ENCODE results near the gene SLC4A3.

SLC4A3 gene, protein sequence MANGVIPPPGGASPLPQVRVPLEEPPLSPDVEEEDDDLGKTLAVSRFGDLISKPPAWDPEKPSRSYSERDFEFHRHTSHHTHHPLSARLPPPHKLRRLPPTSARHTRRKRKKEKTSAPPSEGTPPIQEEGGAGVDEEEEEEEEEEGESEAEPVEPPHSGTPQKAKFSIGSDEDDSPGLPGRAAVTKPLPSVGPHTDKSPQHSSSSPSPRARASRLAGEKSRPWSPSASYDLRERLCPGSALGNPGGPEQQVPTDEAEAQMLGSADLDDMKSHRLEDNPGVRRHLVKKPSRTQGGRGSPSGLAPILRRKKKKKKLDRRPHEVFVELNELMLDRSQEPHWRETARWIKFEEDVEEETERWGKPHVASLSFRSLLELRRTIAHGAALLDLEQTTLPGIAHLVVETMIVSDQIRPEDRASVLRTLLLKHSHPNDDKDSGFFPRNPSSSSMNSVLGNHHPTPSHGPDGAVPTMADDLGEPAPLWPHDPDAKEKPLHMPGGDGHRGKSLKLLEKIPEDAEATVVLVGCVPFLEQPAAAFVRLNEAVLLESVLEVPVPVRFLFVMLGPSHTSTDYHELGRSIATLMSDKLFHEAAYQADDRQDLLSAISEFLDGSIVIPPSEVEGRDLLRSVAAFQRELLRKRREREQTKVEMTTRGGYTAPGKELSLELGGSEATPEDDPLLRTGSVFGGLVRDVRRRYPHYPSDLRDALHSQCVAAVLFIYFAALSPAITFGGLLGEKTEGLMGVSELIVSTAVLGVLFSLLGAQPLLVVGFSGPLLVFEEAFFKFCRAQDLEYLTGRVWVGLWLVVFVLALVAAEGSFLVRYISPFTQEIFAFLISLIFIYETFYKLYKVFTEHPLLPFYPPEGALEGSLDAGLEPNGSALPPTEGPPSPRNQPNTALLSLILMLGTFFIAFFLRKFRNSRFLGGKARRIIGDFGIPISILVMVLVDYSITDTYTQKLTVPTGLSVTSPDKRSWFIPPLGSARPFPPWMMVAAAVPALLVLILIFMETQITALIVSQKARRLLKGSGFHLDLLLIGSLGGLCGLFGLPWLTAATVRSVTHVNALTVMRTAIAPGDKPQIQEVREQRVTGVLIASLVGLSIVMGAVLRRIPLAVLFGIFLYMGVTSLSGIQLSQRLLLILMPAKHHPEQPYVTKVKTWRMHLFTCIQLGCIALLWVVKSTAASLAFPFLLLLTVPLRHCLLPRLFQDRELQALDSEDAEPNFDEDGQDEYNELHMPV

GRCh38 chr2:219627103-219628100 is at the start of gene SLC4A3:
SLC4A3 (plus strand) TSS chr2:219627630; CDS start chr2:219627993, 363 bp downstream.
- Mint-ChIP-seq H3K9me3 (no peaks in the 10 kb centered on the region), H3K27ac (no peak within 1 kb of the TSS), H3K36me3 (ENCODE audit: low read depth) (no peaks in the 10 kb centered on the region), H3K27me3 (ENCODE audit: low read depth, poor library complexity) (peaks cover 53% of the 10 kb centered on the region), H3K4me1 (peaks cover 33% of the 10 kb centered on the region), H3K4me3 (peak within 1 kb of the TSS; percentile 82)
- DNase-seq, result peak; percentile 66
- no peak for TF ChIP-seq CTCF (IDR thresholded peaks at IDR 0.05)

DNA sequence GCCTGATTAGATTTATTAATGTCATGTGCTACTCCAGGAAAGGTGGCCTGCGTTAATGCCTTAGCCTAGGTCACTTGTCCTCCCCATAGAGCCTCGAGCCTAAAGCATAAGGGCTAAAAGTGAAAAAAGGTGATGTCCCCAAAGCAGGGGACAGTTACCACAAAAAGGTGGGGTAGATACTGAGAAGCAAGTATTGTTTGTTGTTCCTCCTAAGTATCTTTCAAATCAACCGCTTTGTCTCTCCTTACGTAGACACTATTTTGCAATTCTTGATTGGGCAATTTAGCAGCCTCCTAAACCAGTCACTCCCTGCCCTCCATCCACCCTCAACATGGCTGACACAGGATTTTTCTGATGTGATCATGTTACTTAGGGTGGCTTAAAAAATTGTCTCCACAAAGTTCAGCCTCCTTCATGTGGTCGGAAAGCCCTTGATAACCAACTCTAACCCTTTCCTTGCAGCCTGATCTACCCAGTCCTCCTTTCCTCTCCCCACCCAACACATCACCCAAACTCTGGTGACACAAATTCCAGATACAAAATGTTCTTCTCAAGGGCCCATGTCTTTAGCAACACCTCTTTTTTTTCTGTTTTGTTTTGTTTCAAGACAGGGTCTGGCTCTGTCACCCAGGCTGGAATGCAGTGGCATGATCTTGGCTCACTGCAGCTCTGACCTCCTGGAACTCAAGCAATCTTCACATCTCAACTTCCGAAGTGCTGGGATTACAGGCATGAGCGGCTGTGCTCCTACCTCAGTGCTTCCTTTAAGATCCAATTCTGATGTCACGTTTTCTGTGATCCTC is 48.4 kb upstream of the SLC4A3 start:
- peaks cover 51% of the 10 kb centered on the region for H3K4me1 Mint-ChIP-seq
- H3K27me3 Mint-ChIP-seq (ENCODE audit: low read depth, poor library complexity), result peaks cover 26% of the 10 kb centered on the region
- DNase-seq, result no peak
- no peaks in the 10 kb centered on the region for H3K9me3 Mint-ChIP-seq
- peak overlapping the region; percentile 3 for H3K27ac Mint-ChIP-seq
- H3K36me3 Mint-ChIP-seq (ENCODE audit: low read depth), result no peaks in the 10 kb centered on the region
- peak overlapping the region; percentile 51 for H3K4me3 Mint-ChIP-seq
- no peak for TF ChIP-seq CTCF (IDR thresholded peaks at IDR 0.05)

DNA sequence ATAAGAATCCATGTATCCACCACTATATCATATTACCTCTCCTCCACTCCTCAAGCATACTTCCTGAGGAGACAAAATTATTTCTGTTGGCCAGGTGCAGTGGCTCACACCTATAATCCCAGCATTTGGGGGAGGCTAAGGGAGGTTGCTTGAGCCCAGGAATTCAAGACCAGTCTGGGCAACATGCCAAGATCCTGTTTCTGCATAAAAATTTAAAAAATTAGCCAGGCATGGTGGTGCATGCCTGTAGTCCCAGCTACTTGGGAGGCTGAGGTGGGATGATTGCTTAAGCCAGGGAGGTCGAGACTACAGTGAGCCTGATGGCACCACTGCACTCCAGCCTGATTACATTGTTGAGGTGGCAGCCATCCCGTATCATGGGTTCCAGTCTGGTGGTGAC is 46.1 kb upstream of the SLC4A3 start:
- peaks cover 41% of the 10 kb centered on the region for H3K27me3 Mint-ChIP-seq (ENCODE audit: low read depth, poor library complexity)
- no peaks in the 10 kb centered on the region for H3K36me3 Mint-ChIP-seq (ENCODE audit: low read depth)
- TF ChIP-seq CTCF (IDR thresholded peaks at IDR 0.05), result no peak
- no peak for DNase-seq
- H3K4me1 Mint-ChIP-seq, result peaks cover 37% of the 10 kb centered on the region
- no peak overlapping the region for H3K27ac Mint-ChIP-seq
- no peak overlapping the region for H3K4me3 Mint-ChIP-seq
- no peaks in the 10 kb centered on the region for H3K9me3 Mint-ChIP-seq

DNA sequence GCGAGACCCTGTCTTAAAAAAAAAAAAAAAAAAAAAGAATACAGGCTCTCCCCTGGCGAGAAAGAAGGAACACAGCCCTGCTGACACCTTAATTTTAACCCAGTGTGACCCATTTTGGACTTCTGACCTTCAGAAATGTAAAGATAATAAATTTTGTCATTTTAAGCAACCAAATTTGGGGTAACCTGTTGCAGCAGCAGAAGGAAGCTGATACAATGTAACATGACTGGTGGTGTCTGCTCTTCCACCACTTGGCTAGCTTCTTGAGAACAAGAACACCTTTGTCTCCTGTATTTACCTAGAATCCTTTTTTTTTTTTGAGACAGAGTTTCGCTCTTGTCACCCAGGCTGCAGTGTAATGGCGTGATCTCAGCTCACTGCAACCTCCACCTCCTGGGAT is 36.3 kb upstream of the SLC4A3 start:
- Mint-ChIP-seq H3K4me3 (no peak overlapping the region), H3K9me3 (no peaks in the 10 kb centered on the region), H3K27ac (no peak overlapping the region), H3K27me3 (ENCODE audit: low read depth, poor library complexity) (peaks cover 44% of the 10 kb centered on the region), H3K4me1 (peaks cover 33% of the 10 kb centered on the region), H3K36me3 (ENCODE audit: low read depth) (no peaks in the 10 kb centered on the region)
- TF ChIP-seq CTCF (IDR thresholded peaks at IDR 0.05), result no peak
- DNase-seq, result no peak

Measured in nephron progenitor cell (in vitro differentiated cells).